K562 (cell line): ENCODE measurements around the gene NTNG1. TPM values are rescaled to one million over a fixed set of nuclear protein-coding genes. Genes with fewer than 3 reads are reported as not detected.

Experiments used
- ATAC-seq: fragments of 200-7000 bp; cut with Tn5 transposase; 3 replicates; pipeline ENCODE4 v1.9.1; 2020; ENCODE audit warnings: moderate library complexity
- BruUV-seq: library from RNA; stranded (reverse); fragments of 400-500 nt; replicated peaks from 2 replicates; lab custom pipeline; 2021; lab: Mats Ljungman, UMichigan
- CTCF ChIA-PET: fragments of 300-600 bp; formaldehyde crosslinking; extraction: SDS; loops from one replicate; lab custom pipeline; 2021; ENCODE audit warnings: low intra/inter-chr PET ratio; lab: Yijun Ruan, JAX
- POLR2A ChIA-PET: fragments of 300-600, 350-650 bp; sonication (Branson Sonifier 250); formaldehyde crosslinking; extraction: SDS; loops from one replicate; lab custom pipeline; 2021; ENCODE audit warnings: antibody characterized with exemption, inconsistent platforms; lab: Yijun Ruan, JAX
- DNase-seq, 4 experiments: peaks; one replicate each; pipeline versions ENCODE4 v3.0.0 to v3.0.0-alpha.2; 2011 to 2018; ENCODE audit warnings: low spot score in 3 of 4, mixed read lengths in 3 of 4; ENCODE audit errors: extremely low read depth in 1 of 4
- FAIRE-seq: peaks from 2 replicates; lab custom pipeline; 2011; peaks lifted over from hg19 to GRCh38; lab: Jason Lieb, UNC
- H2AFZ ChIP-seq: 2 replicates; pipeline ENCODE4 v1.6.0; 2011; ENCODE audit warnings: low read depth, low read length, control low read depth, inconsistent platforms
- H3K27ac ChIP-seq: fragments of 200-600 bp; 3 replicates; pipeline ENCODE4 v1.8.0; 2011; ENCODE audit warnings: low read depth, mild to moderate bottlenecking, control low read depth, inconsistent platforms, low read length, moderate library complexity, mixed read lengths; ENCODE audit errors: extremely low read depth
- H3K27me3 ChIP-seq, 2 experiments: fragments of 300-600 bp in 1 of 2; 2 replicates in 1 of 2; 3 replicates in 1 of 2; pipeline versions ENCODE4 v1.6.0 to v1.8.0; 2011; ENCODE audit warnings: inconsistent platforms in 2 of 2, low read length in 2 of 2, mild to moderate bottlenecking in 1 of 2, mixed read lengths in 1 of 2, moderate library complexity in 1 of 2; ENCODE audit not compliant: control insufficient read depth in 2 of 2, insufficient read depth in 2 of 2
- H3K36me3 ChIP-seq: fragments of 300-600 bp; 3 replicates; pipeline ENCODE4 v1.8.0; 2011; ENCODE audit warnings: mild to moderate bottlenecking, low read length, inconsistent platforms; ENCODE audit not compliant: control insufficient read depth, insufficient read depth
- H3K4me1 ChIP-seq, 2 experiments: fragments of 200-600 bp in 1 of 2; replicated peaks in 1 of 2; 2 replicates in 1 of 2; 3 replicates in 1 of 2; pipeline versions ENCODE4 v1.5.1 to v1.8.0; 2011; ENCODE audit warnings: inconsistent platforms in 2 of 2, low read length in 2 of 2, mild to moderate bottlenecking in 1 of 2, mixed read lengths in 1 of 2, moderate library complexity in 1 of 2; ENCODE audit not compliant: control insufficient read depth in 2 of 2, insufficient read depth in 2 of 2
- H3K4me2 ChIP-seq: 2 replicates; pipeline ENCODE4 v1.6.1; 2011; ENCODE audit warnings: low read length, control low read depth, inconsistent platforms, mixed read lengths; ENCODE audit not compliant: insufficient read depth
- H3K4me3 ChIP-seq: fragments of 200-600 bp; sonication (generic), shearing (Covaris generic); 2 replicates; pipeline ENCODE4 v1.5.1; 2016; ENCODE audit warnings: control low read depth, inconsistent platforms
- H3K79me2 ChIP-seq: fragments of 200-600 bp; 3 replicates; pipeline ENCODE4 v1.8.0; 2011; ENCODE audit warnings: low read length, inconsistent platforms; ENCODE audit not compliant: control insufficient read depth, insufficient read depth
- H3K9ac ChIP-seq, 2 experiments: 2 replicates each; pipeline versions ENCODE4 v1.6.0 to v1.6.1; 2011; ENCODE audit warnings: low read depth in 2 of 2, low read length in 2 of 2, control low read depth in 1 of 2, inconsistent platforms in 1 of 2, mild to moderate bottlenecking in 1 of 2, mixed read lengths in 1 of 2; ENCODE audit not compliant: insufficient read depth in 1 of 2
- H3K9me1 ChIP-seq: one replicate; pipeline ENCODE4 v1.6.0; 2011; ENCODE audit warnings: inconsistent platforms, mild to moderate bottlenecking, low read length, moderate library complexity; ENCODE audit not compliant: control insufficient read depth, insufficient read depth
- H3K9me3 ChIP-seq: replicated peaks from 2 replicates; pipeline ENCODE4 v1.5.1; 2011; ENCODE audit warnings: low read depth, low read length, inconsistent platforms; ENCODE audit not compliant: control insufficient read depth, insufficient read depth
- H4K20me1 ChIP-seq: replicated peaks from 2 replicates; pipeline ENCODE4 v1.6.1; 2011; ENCODE audit warnings: low read length, inconsistent platforms, mixed read lengths; ENCODE audit not compliant: control insufficient read depth, insufficient read depth
- CBX5 ChIP-seq: IDR thresholded peaks from 2 replicates; pipeline ENCODE4 v1.6.1; 2014; ENCODE audit warnings: low read depth, borderline replicate concordance
- DDX20 ChIP-seq: fragments of 450-650 bp; IDR thresholded peaks from 2 replicates; pipeline ENCODE4 v1.6.1; 2016; ENCODE audit warnings: missing genetic modification characterization, low read depth, mild to moderate bottlenecking, missing compliant biosample characterization, moderate library complexity
- GTF2F1 ChIP-seq: IDR thresholded peaks from 2 replicates; pipeline ENCODE4 v1.6.1; 2011; ENCODE audit warnings: low read depth, low read length, improper control_type of control experiment
- JUNB ChIP-seq: fragments of 450-650 bp; formaldehyde crosslinking; conservative IDR thresholded peaks from 2 replicates; pipeline ENCODE4 v1.4.0; 2020; ENCODE audit warnings: mild to moderate bottlenecking
- KDM2B ChIP-seq: fragments of 250-450 bp; sonication (Bioruptor Pico); IDR thresholded peaks from 2 replicates; pipeline ENCODE4 v1.8.0; 2021; ENCODE audit warnings: mild to moderate bottlenecking, moderate library complexity
- MTA3 ChIP-seq: fragments of 450-650 bp; formaldehyde crosslinking; IDR thresholded peaks from 2 replicates; pipeline ENCODE4 v1.6.1; 2017; ENCODE audit warnings: mild to moderate bottlenecking, borderline replicate concordance
- NFATC3 ChIP-seq: fragments of 450-650 bp; IDR thresholded peaks from 2 replicates; pipeline ENCODE4 v1.6.1; 2017; ENCODE audit warnings: mild to moderate bottlenecking
- NR2C2 ChIP-seq, 2 experiments: fragments of 200-800 bp in 1 of 2; sonication (Bioruptor generic) in 1 of 2; sonication (generic) in 1 of 2; formaldehyde crosslinking in 1 of 2; IDR thresholded peaks; 2 replicates each; pipeline versions ENCODE4 v1.6.1 to v1.8.0; 2016 to 2022; ENCODE audit warnings: mild to moderate bottlenecking in 1 of 2, missing compliant biosample characterization in 1 of 2, missing genetic modification characterization in 1 of 2, missing genetic modification reagents in 1 of 2
- RBM34 ChIP-seq: fragments of 200-400 bp; formaldehyde crosslinking; IDR thresholded peaks from 2 replicates; pipeline ENCODE4 v1.6.1; 2018; ENCODE audit warnings: low read length, borderline replicate concordance; ENCODE audit not compliant: insufficient read depth
- RNF2 ChIP-seq: sonication (generic); IDR thresholded peaks from 2 replicates; pipeline ENCODE4 v1.6.1; 2016
- TAL1 ChIP-seq: fragments of 450-650 bp; IDR thresholded peaks from 2 replicates; pipeline ENCODE4 v1.6.1; 2016; ENCODE audit warnings: mild to moderate bottlenecking
- TBP ChIP-seq: optimal IDR thresholded peaks from 2 replicates; pipeline ENCODE3; 2011; ENCODE audit warnings: low read depth, low read length, improper control_type of control experiment
- TCF3 ChIP-seq: sonication (generic); formaldehyde crosslinking; IDR thresholded peaks from 2 replicates; pipeline ENCODE4 v1.4.0; 2020; ENCODE audit warnings: mild to moderate bottlenecking, missing genetic modification reagents
- UBTF ChIP-seq, 2 experiments: IDR thresholded peaks; 2 replicates each; pipeline ENCODE4 v1.6.1; 2012; ENCODE audit warnings: improper control_type of control experiment in 2 of 2, low read depth in 2 of 2, low read length in 2 of 2, borderline replicate concordance in 1 of 2
- ZBTB12 ChIP-seq: fragments of 250-450 bp; sonication (Bioruptor Pico); IDR thresholded peaks from 2 replicates; pipeline ENCODE4 v1.4.0; 2020
- ZBTB33 ChIP-seq: sonication (generic); formaldehyde crosslinking; IDR thresholded peaks from 2 replicates; pipeline ENCODE4 v1.8.1; 2023; ENCODE audit warnings: mild to moderate bottlenecking, missing genetic modification reagents
- ZNF311 ChIP-seq: fragments of 250-450 bp; sonication (Bioruptor Pico); IDR thresholded peaks from 2 replicates; pipeline ENCODE4 v1.4.0; 2020; ENCODE audit warnings: mild to moderate bottlenecking, moderate library complexity
- ZNF696 ChIP-seq: fragments of 250-450 bp; sonication (Bioruptor Pico); conservative IDR thresholded peaks from 2 replicates; pipeline ENCODE4 v1.4.0; 2020; ENCODE audit warnings: mild to moderate bottlenecking, moderate library complexity
- in situ Hi-C: fragments of 300-500 bp; cut with MboI; formaldehyde crosslinking; loops from 4 replicates; pipeline ENCODE4 v1.15.0; 2018; ENCODE audit warnings: inconsistent platforms, mixed read lengths
- intact Hi-C: fragments of 100-400 bp; cut with micrococcal nuclease; formaldehyde crosslinking; loops from 2 replicates; pipeline ENCODE4 v1.14.2; 2022
- polyA plus RNA-seq, 8 experiments: library from polyadenylated mRNA; depleted of rRNA in 4 of 8; stranded (reverse) in 5 of 8; unstranded in 3 of 8; fragments of >200 nt; fragmentation: Nextera tagmentation in 2 of 8; fragmentation: Illumina TruSeq in 1 of 8; extraction: Ambion mirVana in 2 of 8; extraction: Trizol in 1 of 8; gene quantifications; 2 replicates each; pipeline versions ENCODE4 v1.2.1 to v1.2.3, GENCODE V29; 2011 to 2014; ENCODE audit warnings: inconsistent platforms in 1 of 8, missing spikeins in 1 of 8
- total RNA-seq, 7 experiments: library from RNA; depleted of rRNA in 6 of 7; stranded (reverse); fragments of >200 nt in 6 of 7; fragmentation: Illumina TruSeq in 2 of 7; extraction: Trizol in 2 of 7; gene quantifications; 2 replicates each; pipeline versions ENCODE4 v1.2.1 to v1.2.3, GENCODE V29; 2011 to 2021; ENCODE audit warnings: low replicate concordance in 1 of 7

Gene NTNG1
- total and polyA plus RNA-seq, 9 of the 15 experiments (the other 6 are each of a cell fraction or from before 2014, with no cell fraction given): not detected

- Histone ChIP-seq H3K27ac (no peak overlapping the region), H3K4me2 (no peak overlapping the region), H4K20me1 (no peaks in the 10 kb centered on the region), H3K36me3 (no peaks in the 10 kb centered on the region), H3K9ac (no peak overlapping the region), H3K4me1 (no peaks in the 10 kb centered on the region), H3K9me3 (no peaks in the 10 kb centered on the region), H3K4me3 (no peak overlapping the region), H2AFZ (no peak overlapping the region), H3K27me3 (no peaks in the 10 kb centered on the region), H3K79me2 (no peaks in the 10 kb centered on the region), H3K9me1 (no peaks in the 10 kb centered on the region)
- DNase-seq (no peak), FAIRE-seq (no peak), ATAC-seq (no peak)
- BruUV-seq: no TSS peak
- intact Hi-C loops (no loop called here), in situ Hi-C loops (no loop called here)
- ChIA-PET CTCF (no interaction called here), POLR2A (no interaction called here)
- TF ChIP-seq NFATC3 (no peak), RNF2 (no peak), TBP (no peak), MTA3 (no peak), JUNB (no peak), TAL1 (no peak), GTF2F1 (no peak), ZNF311 (CRISPR knock-in tag) (no peak), KDM2B (CRISPR knock-in tag) (no peak), RBM34 (no peak), UBTF (IDR thresholded peaks at IDR 0.05; ENCODE audit: borderline replicate concordance in 1 of 2, low read depth in 2 of 2, low read length in 2 of 2) (no peak), ZNF696 (CRISPR knock-in tag) (no peak), DDX20 (tag) (no peak), ZBTB12 (CRISPR knock-in tag) (no peak), TCF3 (CRISPR knock-in tag) (no peak), CBX5 (no peak), NR2C2 (CRISPR knock-in tag; IDR thresholded peaks at IDR 0.05) (no peak), NR2C2 (tag; IDR thresholded peaks at IDR 0.05) (no peak), ZBTB33 (no peak)
These were observed 24.5 kb upstream of the NTNG1 start for GRCh38 chr1:107116306-107116790.
